Smooth muscle cell of the brain vasculature (primary cell): Measurements from ENCODE around the gene PPP1R13B.

Source experiments
- DNase-seq: peaks from one replicate; pipeline ENCODE4 v3.0.0-alpha.2; 2012; ENCODE audit warnings: low read depth, low spot score

PPP1R13B gene

GRCh38 chr14:103730490-103731035, 116.8 kb downstream of the PPP1R13B start:
- no peak for DNase-seq

- no peak for DNase-seq
These were observed 117.6 kb downstream of the PPP1R13B start for GRCh38 chr14:103729496-103730448.

GRCh38 chr14:103728721-103729120, 118.7 kb downstream of the PPP1R13B start:
- DNase-seq, result no peak

GRCh38 chr14:103728141-103728540, 119.2 kb downstream of the PPP1R13B start:
- no peak for DNase-seq

- no peak for DNase-seq
These were observed 119.9 kb downstream of the PPP1R13B start for GRCh38 chr14:103727313-103727980.

GRCh38 chr14:103726474-103726873, 120.9 kb downstream of the PPP1R13B start:
- no peak for DNase-seq

GRCh38 chr14:103725739-103726395, 121.5 kb downstream of the PPP1R13B start:
- no peak for DNase-seq

GRCh38 chr14:103725001-103725682, 122.2 kb downstream of the PPP1R13B start:
- no peak for DNase-seq

GRCh38 chr14:103724116-103724515, 123.3 kb downstream of the PPP1R13B start:
- no peak for DNase-seq

GRCh38 chr14:103723748-103724081, 123.7 kb downstream of the PPP1R13B start:
- DNase-seq, result no peak

GRCh38 chr14:103721334-103722120, 125.8 kb downstream of the PPP1R13B start:
- peak; percentile 20 for DNase-seq

GRCh38 chr14:103719751-103720150, 127.6 kb downstream of the PPP1R13B start:
- DNase-seq, result no peak

- no peak for DNase-seq
These were observed 128.8 kb downstream of the PPP1R13B start for GRCh38 chr14:103718572-103718971.

- no peak for DNase-seq
These were observed 130.4 kb downstream of the PPP1R13B start for GRCh38 chr14:103716899-103717411.

- no peak for DNase-seq
These were observed 131.1 kb downstream of the PPP1R13B start for GRCh38 chr14:103716091-103716801.

GRCh38 chr14:103715052-103716000, 132.0 kb downstream of the PPP1R13B start, which contains the start of the genes XRCC3 and ZFYVE21:
XRCC3 (minus strand) TSS chr14:103715451; CDS start chr14:103711087, 4,364 bp downstream.
ZFYVE21 (plus strand) TSS chr14:103715810; CDS start chr14:103715842, 32 bp downstream.
- peak; percentile 99 for DNase-seq

GRCh38 chr14:103714063-103714724, 133.2 kb downstream of the PPP1R13B start:
- DNase-seq, result no peak
